ENCODE data around the gene ACKR3.

Gene ACKR3

GRCh38 chr2:236550701-236551465, 18.7 kb upstream of the ACKR3 start:
- no peak for DNase-seq

- no peak for DNase-seq
Measured at GRCh38 chr2:236551471-236552211, 18.0 kb upstream of the ACKR3 start.

- DNase-seq, result no peak
Measured at GRCh38 chr2:236552212-236552542, 17.4 kb upstream of the ACKR3 start.

GRCh38 chr2:236552581-236553363, 16.9 kb upstream of the ACKR3 start:
- DNase-seq, result no peak

- no peak for DNase-seq
Measured at GRCh38 chr2:236553522-236553921, 16.1 kb upstream of the ACKR3 start.

GRCh38 chr2:236554629-236555282, 14.9 kb upstream of the ACKR3 start:
- no peak for DNase-seq

GRCh38 chr2:236555481-236555880, 14.1 kb upstream of the ACKR3 start:
- no peak for DNase-seq

GRCh38 chr2:236557306-236558030, 12.2 kb upstream of the ACKR3 start:
- DNase-seq, result no peak

- DNase-seq, result no peak
Measured at GRCh38 chr2:236558036-236558435, 11.6 kb upstream of the ACKR3 start.

- no peak for DNase-seq
Measured at GRCh38 chr2:236558993-236559978, 10.3 kb upstream of the ACKR3 start.

- DNase-seq, result no peak
Measured at GRCh38 chr2:236561874-236562273, 7.8 kb upstream of the ACKR3 start.

- DNase-seq, result no peak
Measured at GRCh38 chr2:236562434-236562833, 7.2 kb upstream of the ACKR3 start.

GRCh38 chr2:236563953-236564352, 5.7 kb upstream of the ACKR3 start:
- DNase-seq, result no peak

- DNase-seq, result no peak
Measured at GRCh38 chr2:236565212-236565611, 4.4 kb upstream of the ACKR3 start.

GRCh38 chr2:236565879-236566402, 3.7 kb upstream of the ACKR3 start:
- DNase-seq, result no peak

- DNase-seq, result no peak
Measured at GRCh38 chr2:236566596-236566995, 3.0 kb upstream of the ACKR3 start.

GRCh38 chr2:236568068-236568921, 1.3 kb upstream of the ACKR3 start:
- peak; percentile 16 for DNase-seq

GRCh38 chr2:236568922-236569572, 578 bp upstream of the ACKR3 start:
- DNase-seq, result no peak

GRCh38 chr2:236570081-236570868, 650 bp downstream of the ACKR3 start:
- no peak for DNase-seq
